Measurements from ENCODE around the gene ELAPOR1.

Gene ELAPOR1

GRCh38 chr1:109113590-109114341, at the start of gene ELAPOR1:
Gene ELAPOR1 (plus strand): TSS chr1:109114115. CDS start chr1:109114184, 69 bp downstream.
- ChIA-PET POLR2A (interaction anchor here (0.8 kb wide), 1 partner anchor 14 kb away, joined by 4 read pairs; no protein-coding TSS in a partner anchor), CTCF (interaction anchor here (0.5 to 8.5 kb wide), 20 partner anchors 8 to 418 kb away, joined by 3 to 114 read pairs (median 5); partner anchors contain the start of gene TMEM167B)
- no peak for TF ChIP-seq CTCF (IDR thresholded peaks at IDR 0.05; ENCODE audit: control extremely low read depth, extremely low read depth, low read depth, missing control alignments)
- DNase-seq (ENCODE audit: extremely low spot score), result peak; percentile 76

DNA sequence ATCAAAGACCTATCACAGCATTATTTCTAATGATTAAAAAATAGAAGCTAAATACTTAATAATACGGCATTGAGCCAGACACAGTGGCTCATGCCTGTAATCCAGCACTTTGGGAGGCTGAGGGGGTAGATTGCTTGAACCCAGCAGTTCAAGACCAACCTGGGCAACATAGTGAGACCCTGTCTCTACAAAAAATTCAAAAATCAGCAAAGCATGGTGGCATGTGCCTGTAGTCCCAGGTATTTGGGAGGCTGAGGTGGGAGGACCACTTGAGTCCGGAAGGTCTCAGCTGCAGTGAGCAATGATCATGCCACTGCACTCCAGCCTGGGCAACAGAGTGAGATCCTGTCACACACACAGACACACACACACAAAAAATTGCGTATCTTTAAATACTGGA, 48.8 kb upstream of the ELAPOR1 start:
- ChIA-PET CTCF (no interaction called here), POLR2A (interaction anchor here (0.6 kb wide), 1 partner anchor 78 kb away, joined by 3 read pairs; no protein-coding TSS in a partner anchor)
- DNase-seq (ENCODE audit: extremely low spot score), result no peak
- TF ChIP-seq CTCF (IDR thresholded peaks at IDR 0.05; ENCODE audit: control extremely low read depth, extremely low read depth, low read depth, missing control alignments), result no peak

- ChIA-PET CTCF (interaction anchor here (1.1 kb wide), 3 partner anchors 10 to 95 kb away, joined by 3 read pairs; no protein-coding TSS in a partner anchor), POLR2A (interaction anchor here (1.2 kb wide), 1 partner anchor 26 kb away, joined by 3 read pairs; the partner anchor contains the start of gene WDR47)
- no peak for TF ChIP-seq CTCF (IDR thresholded peaks at IDR 0.05; ENCODE audit: control extremely low read depth, extremely low read depth, low read depth, missing control alignments)
- no peak for DNase-seq (ENCODE audit: extremely low spot score)
Observed at GRCh38 chr1:109067883-109068282, 46.0 kb upstream of the ELAPOR1 start.

DNA sequence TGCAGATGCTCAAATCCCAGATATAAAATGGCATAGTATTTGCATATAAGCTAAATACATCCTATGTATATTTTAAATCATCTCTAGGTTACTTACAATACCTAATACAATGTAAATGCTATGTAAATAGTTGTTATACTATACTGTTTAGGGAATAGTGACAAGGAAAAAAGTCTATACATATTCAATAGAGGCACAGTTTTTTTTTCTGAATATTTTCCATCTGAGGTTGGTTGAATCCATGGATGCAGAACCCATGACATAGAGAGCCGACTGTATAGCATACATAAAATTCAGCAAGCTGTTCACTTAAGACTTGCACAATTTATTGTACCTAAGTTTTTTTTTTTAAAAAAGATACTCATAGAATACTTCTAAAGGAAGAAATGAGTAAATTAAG, 44.6 kb upstream of the ELAPOR1 start:
- POLR2A ChIA-PET, result no interaction called here
- CTCF ChIA-PET, result interaction anchor here (1.0 to 1.3 kb wide), 4 partner anchors 8 to 21 kb away, joined by 3 to 5 read pairs (median 3); partner anchors contain the start of gene TMEM167B

GRCh38 chr1:109075531-109076490, 38.1 kb upstream of the ELAPOR1 start, which contains the start of gene TAF13:
Gene TAF13 (minus strand): TSS chr1:109076003. CDS start chr1:109075947, 56 bp downstream.
- ChIA-PET CTCF (interaction anchor here (0.9 to 2.6 kb wide), 5 partner anchors 9 to 24 kb away, joined by 3 to 16 read pairs (median 5); partner anchors contain the start of gene TMEM167B), POLR2A (interaction anchor here (0.5 to 1.2 kb wide), 4 partner anchors 10 to 36 kb away, joined by 3 to 9 read pairs (median 6); partner anchors contain the start of gene WDR47)
- peak; percentile 94 for DNase-seq (ENCODE audit: extremely low spot score)
- peak; percentile 8 for TF ChIP-seq CTCF (IDR thresholded peaks at IDR 0.05; ENCODE audit: control extremely low read depth, extremely low read depth, low read depth, missing control alignments)

More for the DNA sequence above, 44.6 kb upstream of the ELAPOR1 start:
- DNase-seq (ENCODE audit: extremely low spot score), result no peak
- TF ChIP-seq CTCF (IDR thresholded peaks at IDR 0.05; ENCODE audit: control extremely low read depth, extremely low read depth, low read depth, missing control alignments), result no peak

DNA sequence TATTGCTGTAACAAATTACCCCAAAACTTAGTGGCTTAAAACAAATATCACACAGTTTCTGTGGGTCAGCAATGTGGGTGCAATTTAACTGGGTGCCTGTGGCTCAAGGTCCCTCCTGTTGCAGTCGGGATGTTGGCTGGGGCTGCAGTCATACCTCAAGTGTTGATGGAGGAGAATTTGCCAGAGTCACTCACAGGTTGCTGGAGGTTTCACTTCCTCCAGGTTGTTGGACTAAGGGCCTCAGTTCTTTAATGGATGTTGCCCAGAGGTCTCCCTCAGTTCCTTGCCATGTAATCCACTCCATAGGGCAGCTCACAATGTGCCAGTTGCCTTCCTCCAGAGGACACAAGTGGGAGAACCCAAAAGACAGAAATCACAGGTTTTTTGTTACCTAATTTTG, 35.6 kb upstream of the ELAPOR1 start:
- DNase-seq (ENCODE audit: extremely low spot score), result no peak
- TF ChIP-seq CTCF (IDR thresholded peaks at IDR 0.05; ENCODE audit: control extremely low read depth, extremely low read depth, low read depth, missing control alignments), result no peak
- ChIA-PET POLR2A (no interaction called here), CTCF (interaction anchor here (0.9 to 1.2 kb wide), 2 partner anchors 8 to 33 kb away, joined by 3 to 4 read pairs; no protein-coding TSS in a partner anchor)

All from GM10248 (cell line).